ENCODE measurements around the gene KCNIP3.

GRCh38 chr2:95354925-95355324, 57.8 kb downstream of the KCNIP3 start:
- TF ChIP-seq YY1 (IDR thresholded peaks at IDR 0.05; ENCODE audit: insufficient read depth, insufficient read length): no peak
- no peak for TF ChIP-seq ZNF274 (IDR thresholded peaks at IDR 0.05; ENCODE audit: low read depth, low read length)

Measured in NT2/D1 (cell line).